ENCODE measurements around the gene COL11A2. TPM values are rescaled to one million over a fixed set of nuclear protein-coding genes. Genes with fewer than 3 reads are reported as not detected.
"Not testable (repeated sequence)": the region's sequence is repeated elsewhere in the genome, so short reads cannot be mapped to it uniquely, and the experiment has no call there.

COL11A2 gene
- polyA plus RNA-seq (ENCODE audit: low read depth in 6 of 6) = under 1 TPM in 2 of 6 donors, not detected in 4; 0.09 to 0.30 TPM

DNA sequence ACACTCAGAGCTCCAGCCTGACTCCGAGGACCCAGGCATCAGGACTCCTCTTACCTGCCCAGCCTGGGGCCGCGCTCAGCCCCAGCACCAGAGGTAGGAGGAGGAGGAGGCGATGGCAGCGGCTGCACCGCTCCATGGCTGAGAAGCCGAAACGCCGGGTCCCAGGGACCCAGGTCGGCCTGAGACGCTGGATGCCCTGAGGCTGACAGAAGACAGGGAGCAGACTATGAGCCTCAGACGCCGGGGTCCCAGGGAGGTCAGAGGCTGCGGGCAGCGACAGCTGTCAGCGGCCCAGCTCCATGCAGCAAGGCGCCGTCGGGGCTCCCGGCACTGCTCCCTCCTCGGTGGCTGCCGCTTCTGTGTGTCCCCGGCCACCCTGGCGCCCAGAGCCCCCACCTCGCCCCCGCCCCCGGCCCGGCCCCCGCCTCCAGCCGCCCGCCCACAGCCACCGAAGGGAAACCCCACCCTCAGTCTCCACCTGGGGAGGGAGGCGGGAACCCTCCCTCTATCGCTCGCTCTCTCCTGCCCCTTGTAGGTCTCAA lies at the start of gene COL11A2:
COL11A2 (minus strand) TSS at position 363 of the 542 bp plus-strand sequence; CDS start at position 136, 227 bp downstream.
- H3K4me1 Mint-ChIP-seq = peaks cover 35 to 37% (median 37%) of the 10 kb centered on the region in 3 donors
- H3K27me3 Mint-ChIP-seq = peaks cover 21 to 49% (median 46%) of the 10 kb centered on the region in 3 donors
- peaks cover 0 to 5% (median 0%) of the 10 kb centered on the region in 7 donors for H3K9me3 Mint-ChIP-seq
- peak within 1 kb of the TSS; percentile 78 to 96 (median 90) for H3K4me3 Mint-ChIP-seq
- ATAC-seq (ENCODE audit: low read depth in 2 of 2) (peak; percentile 66 to 71), DNase-seq (peak; percentile 34)
- peaks cover 0 to 24% of the 10 kb centered on the region in 2 donors for H3K36me3 Mint-ChIP-seq
- peak within 1 kb of the TSS in 4 of 6 donors; percentile 46 to 88 (median 72) for H3K27ac Mint-ChIP-seq

DNA sequence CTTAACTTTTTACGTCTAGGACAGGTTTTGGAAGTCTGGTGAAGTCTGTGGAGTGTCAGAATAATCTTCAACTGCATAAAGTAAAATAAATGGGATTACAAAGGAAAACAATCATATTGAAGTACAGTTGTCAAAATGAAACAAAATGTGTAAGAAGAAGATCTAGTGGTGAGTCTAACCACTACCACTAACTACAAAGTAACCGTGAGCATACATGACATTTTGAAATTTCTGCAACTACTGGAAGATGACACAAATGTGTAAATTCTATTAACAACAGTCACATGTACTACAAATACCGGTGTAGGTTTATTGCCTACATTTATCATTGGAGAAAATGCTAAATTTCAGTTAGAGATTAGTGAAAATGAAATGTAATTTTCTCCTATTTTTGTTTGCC lies 49.7 kb upstream of the COL11A2 start:
- ATAC-seq (ENCODE audit: low read depth in 2 of 2) (no peak), DNase-seq (no peak)
- Mint-ChIP-seq H3K27ac (no peak overlapping the region), H3K4me3 (no peak overlapping the region), H3K36me3 (no peaks in the 10 kb centered on the region), H3K4me1 (peaks cover 0 to 4% (median 0%) of the 10 kb centered on the region in 3 donors), H3K9me3 (no peaks in the 10 kb centered on the region), H3K27me3 (peaks cover 24 to 45% (median 26%) of the 10 kb centered on the region in 3 donors)

DNA sequence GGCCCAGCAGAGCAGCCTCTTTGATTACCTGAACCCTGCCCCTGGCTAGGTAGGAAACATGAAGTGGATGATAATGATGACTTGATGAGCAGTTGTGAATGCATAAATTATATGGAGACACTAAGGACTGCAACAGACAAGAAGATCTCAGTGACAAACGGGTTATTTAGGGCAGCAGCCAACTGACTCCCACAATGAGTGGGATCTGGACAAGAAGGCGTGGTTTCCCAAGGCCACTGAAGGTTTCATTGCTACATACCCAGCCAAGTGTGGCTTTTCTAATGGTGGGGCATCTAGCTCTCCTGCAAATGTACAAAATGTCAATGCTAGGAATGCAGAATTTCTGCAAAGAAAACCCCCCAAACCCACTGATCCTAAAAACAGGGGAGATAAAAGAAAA lies 45.5 kb upstream of the COL11A2 start:
- DNase-seq (no peak), ATAC-seq (ENCODE audit: low read depth in 2 of 2) (no peak)
- Mint-ChIP-seq H3K4me3 (no peak overlapping the region), H3K36me3 (no peaks in the 10 kb centered on the region), H3K4me1 (peaks cover 0 to 4% (median 0%) of the 10 kb centered on the region in 3 donors), H3K27me3 (peaks cover 40 to 71% (median 48%) of the 10 kb centered on the region in 3 donors), H3K27ac (no peak overlapping the region), H3K9me3 (no peaks in the 10 kb centered on the region)

DNA sequence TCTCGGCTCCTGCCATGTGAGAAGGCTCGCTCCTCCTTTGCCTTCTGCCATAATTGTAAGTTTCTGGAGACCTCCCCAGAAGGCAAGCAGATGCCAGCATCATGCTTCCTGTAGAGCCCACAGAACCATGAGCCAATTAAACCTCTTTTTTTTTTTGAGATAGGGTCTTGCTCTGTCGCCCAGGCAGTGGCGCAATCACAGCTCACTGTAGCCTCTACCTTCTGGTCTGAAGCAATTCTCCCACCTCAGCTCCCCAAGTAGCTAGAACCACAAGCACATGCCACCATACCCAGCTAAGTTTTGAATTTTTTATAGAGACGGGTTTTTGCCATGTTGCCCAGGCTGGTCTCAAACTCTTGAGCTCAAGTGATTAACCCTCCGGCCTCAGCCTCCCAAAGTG lies 44.6 kb upstream of the COL11A2 start:
- peaks cover 37 to 65% (median 48%) of the 10 kb centered on the region in 3 donors for H3K27me3 Mint-ChIP-seq
- H3K4me3 Mint-ChIP-seq = peak overlapping the region in 1 of 8 donors; percentile 15
- no peak overlapping the region for H3K27ac Mint-ChIP-seq
- H3K36me3 Mint-ChIP-seq = no peaks in the 10 kb centered on the region
- H3K4me1 Mint-ChIP-seq = peaks cover 0 to 4% (median 0%) of the 10 kb centered on the region in 3 donors
- no peak for DNase-seq
- no peaks in the 10 kb centered on the region for H3K9me3 Mint-ChIP-seq
- no peak for ATAC-seq (ENCODE audit: low read depth in 2 of 2)

DNA sequence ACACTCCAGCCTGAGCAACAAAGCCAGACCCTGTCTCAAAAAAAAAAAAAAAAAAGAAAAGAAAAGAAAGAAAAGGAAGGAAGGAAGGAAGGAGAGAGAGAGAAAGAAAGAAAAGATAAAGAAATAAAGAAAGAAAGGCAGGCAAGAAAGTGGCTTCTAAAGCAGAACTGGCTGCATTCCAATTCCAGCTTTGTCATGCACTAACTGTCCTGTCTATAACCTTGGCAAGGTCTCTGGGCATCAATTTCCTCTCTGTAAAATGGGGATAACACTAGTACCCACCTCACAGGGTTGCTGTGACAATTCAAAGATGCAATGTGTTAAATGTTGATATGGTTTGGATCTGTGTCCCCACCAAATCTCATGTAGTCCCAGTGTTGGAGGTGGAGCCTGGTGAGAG lies 44.1 kb upstream of the COL11A2 start:
- Mint-ChIP-seq H3K27ac (peak overlapping the region in 1 of 6 donors; percentile 57), H3K9me3 (no peaks in the 10 kb centered on the region), H3K36me3 (no peaks in the 10 kb centered on the region), H3K4me1 (peaks cover 0 to 4% (median 0%) of the 10 kb centered on the region in 3 donors), H3K27me3 (peaks cover 34 to 66% (median 53%) of the 10 kb centered on the region in 3 donors), H3K4me3 (no peak overlapping the region)
- ATAC-seq (ENCODE audit: low read depth in 2 of 2) (no peak), DNase-seq (no peak)

DNA sequence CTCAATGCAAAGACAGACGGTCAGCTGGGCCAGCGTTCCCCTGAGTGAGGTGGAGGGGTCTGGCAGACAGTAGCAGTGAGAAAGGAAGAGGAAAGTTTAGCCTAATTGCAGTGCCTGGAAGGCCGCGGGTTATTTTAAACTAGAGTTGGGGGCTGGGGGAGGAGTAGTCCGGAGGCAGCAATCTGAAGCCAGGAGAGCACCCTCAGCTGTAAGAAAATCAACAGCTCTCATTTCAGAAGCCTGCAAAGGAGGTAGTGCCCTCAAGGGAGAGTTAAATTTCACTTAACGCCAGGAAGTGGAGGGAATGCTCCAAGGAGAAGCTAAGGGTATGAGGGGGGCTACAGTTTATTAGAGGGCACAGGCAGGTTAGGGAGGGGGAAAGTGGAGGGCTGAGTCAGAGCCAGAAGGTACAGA lies 43.0 kb upstream of the COL11A2 start:
- Mint-ChIP-seq H3K27ac (no peak overlapping the region), H3K9me3 (no peaks in the 10 kb centered on the region), H3K36me3 (no peaks in the 10 kb centered on the region), H3K4me1 (no peaks in the 10 kb centered on the region), H3K4me3 (no peak overlapping the region), H3K27me3 (peaks cover 31 to 68% (median 50%) of the 10 kb centered on the region in 3 donors)
- ATAC-seq (ENCODE audit: low read depth in 2 of 2) = no peak
- DNase-seq = no peak

DNA sequence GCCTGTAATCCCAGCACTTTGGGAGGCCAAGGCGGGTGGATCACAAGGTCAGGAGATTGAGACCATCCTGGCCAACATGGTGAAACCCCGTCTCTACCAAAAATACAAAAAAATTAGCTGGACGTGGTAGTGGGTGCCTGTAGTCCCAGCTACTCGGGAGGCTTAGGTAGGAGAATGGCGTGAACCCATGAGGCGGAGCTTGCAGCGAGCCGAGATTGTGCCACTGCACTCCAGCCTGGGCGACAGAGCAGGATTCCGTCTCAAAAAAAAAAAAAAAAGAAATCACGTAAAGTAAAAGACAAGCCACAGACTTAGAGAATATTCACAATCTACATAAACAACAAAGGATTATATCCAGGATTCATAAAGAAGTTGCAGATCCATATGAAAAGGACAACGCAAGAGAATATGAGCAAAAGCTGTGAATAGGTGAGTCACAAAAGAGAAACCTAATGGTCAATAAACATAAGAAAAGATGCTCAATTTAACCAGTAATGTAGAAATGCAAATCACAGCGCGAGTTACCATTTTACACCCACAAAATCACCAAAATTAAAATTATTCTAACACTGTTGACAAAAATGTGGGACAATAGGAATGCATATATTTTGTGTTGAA lies 34.3 kb upstream of the COL11A2 start:
- not testable (repeated sequence) for H3K36me3 Mint-ChIP-seq; DNase-seq; ATAC-seq (ENCODE audit: low read depth in 2 of 2); H3K9me3 Mint-ChIP-seq; H3K4me3 Mint-ChIP-seq; H3K4me1 Mint-ChIP-seq
- H3K27ac Mint-ChIP-seq = peak overlapping the region in 1 of 6 donors; percentile 11
- H3K27me3 Mint-ChIP-seq = peaks cover 33 to 53% (median 34%) of the 10 kb centered on the region in 3 donors

DNA sequence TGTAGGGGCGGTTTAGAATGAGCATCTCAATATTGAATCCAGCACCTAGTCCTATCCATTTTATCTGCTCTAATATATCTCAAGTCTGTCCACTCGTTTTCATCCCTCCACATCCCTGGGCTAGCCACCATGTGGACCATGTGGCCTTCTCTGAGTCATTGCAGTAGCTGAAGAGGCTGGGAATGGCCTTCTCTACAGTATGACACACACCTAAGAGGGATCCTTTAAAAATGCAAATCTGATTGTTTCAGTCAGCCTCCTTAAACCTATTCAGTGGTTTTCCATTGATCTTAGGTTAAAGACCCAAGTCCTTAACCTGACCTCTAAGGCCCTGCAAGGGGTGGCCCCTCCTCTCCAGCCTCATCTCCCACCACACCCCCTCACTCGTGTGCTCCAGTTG lies 25.4 kb upstream of the COL11A2 start:
- Mint-ChIP-seq H3K27ac (no peak overlapping the region), H3K27me3 (peaks cover 11 to 81% (median 63%) of the 10 kb centered on the region in 3 donors), H3K4me1 (peaks cover 16 to 18% (median 17%) of the 10 kb centered on the region in 3 donors)

DNA sequence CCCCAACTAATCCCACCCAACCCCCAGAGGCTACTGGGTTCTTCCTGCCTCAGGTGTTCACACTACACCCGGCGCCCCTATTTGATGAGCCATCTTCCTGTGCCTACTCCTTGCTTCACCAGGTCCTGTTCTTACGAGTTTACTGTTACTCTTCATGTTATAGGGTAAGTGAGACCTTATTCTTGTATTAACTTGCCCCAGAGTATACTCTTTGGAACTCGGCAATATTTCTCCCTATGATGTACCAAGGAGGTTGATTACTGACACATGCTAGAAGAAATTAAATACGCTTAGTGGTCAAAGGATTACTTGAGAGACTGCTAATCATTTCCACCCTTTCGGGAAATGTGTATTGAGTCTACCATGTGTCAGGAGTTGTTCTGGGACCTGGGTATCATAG lies 25.0 kb upstream of the COL11A2 start:
- ATAC-seq (ENCODE audit: low read depth in 2 of 2) = no peak
- H3K27me3 Mint-ChIP-seq = peaks cover 15 to 81% (median 64%) of the 10 kb centered on the region in 3 donors
- peaks cover 0 to 4% of the 10 kb centered on the region in 2 donors for H3K36me3 Mint-ChIP-seq
- no peaks in the 10 kb centered on the region for H3K9me3 Mint-ChIP-seq
- peaks cover 19 to 23% (median 22%) of the 10 kb centered on the region in 3 donors for H3K4me1 Mint-ChIP-seq
- no peak overlapping the region for H3K4me3 Mint-ChIP-seq
- H3K27ac Mint-ChIP-seq = peak overlapping the region in 1 of 6 donors; percentile 34
- DNase-seq = no peak

More for the DNA sequence above, 25.4 kb upstream of the COL11A2 start:
- ATAC-seq (ENCODE audit: low read depth in 2 of 2) (no peak), DNase-seq (no peak)
- no peak overlapping the region for H3K4me3 Mint-ChIP-seq
- H3K9me3 Mint-ChIP-seq = no peaks in the 10 kb centered on the region
- H3K36me3 Mint-ChIP-seq = no peaks in the 10 kb centered on the region

GRCh38 chr6:33216117-33216649 lies 23.9 kb upstream of the COL11A2 start:
- H3K4me3 Mint-ChIP-seq = no peak overlapping the region
- H3K4me1 Mint-ChIP-seq = peaks cover 19 to 24% (median 23%) of the 10 kb centered on the region in 3 donors
- no peak overlapping the region for H3K27ac Mint-ChIP-seq
- peaks cover 0 to 10% of the 10 kb centered on the region in 2 donors for H3K36me3 Mint-ChIP-seq
- DNase-seq (no peak), ATAC-seq (ENCODE audit: low read depth in 2 of 2) (no peak)
- H3K27me3 Mint-ChIP-seq = peaks cover 10 to 77% (median 61%) of the 10 kb centered on the region in 3 donors
- no peaks in the 10 kb centered on the region for H3K9me3 Mint-ChIP-seq

- Mint-ChIP-seq H3K27me3 (peaks cover 10 to 76% (median 61%) of the 10 kb centered on the region in 3 donors), H3K27ac (peak overlapping the region in 1 of 6 donors; percentile 25), H3K9me3 (no peaks in the 10 kb centered on the region), H3K4me3 (peak overlapping the region in 2 of 8 donors; percentile 51 to 54), H3K4me1 (peaks cover 19 to 24% (median 24%) of the 10 kb centered on the region in 3 donors), H3K36me3 (peaks cover 3 to 10% of the 10 kb centered on the region in 2 donors)
- DNase-seq (no peak), ATAC-seq (ENCODE audit: low read depth in 2 of 2) (no peak)
Observed at GRCh38 chr6:33215271-33216116, 23.2 kb upstream of the COL11A2 start.

- Mint-ChIP-seq H3K36me3 (peaks cover 10% of the 10 kb centered on the region in 2 donors), H3K27ac (no peak overlapping the region), H3K27me3 (peaks cover 6 to 65% (median 54%) of the 10 kb centered on the region in 3 donors), H3K9me3 (no peaks in the 10 kb centered on the region), H3K4me1 (peaks cover 26 to 34% (median 34%) of the 10 kb centered on the region in 3 donors), H3K4me3 (peak overlapping the region; percentile 2 to 91 (median 76))
- peak; percentile 15 for ATAC-seq (ENCODE audit: low read depth in 2 of 2)
- DNase-seq = no peak
Observed at GRCh38 chr6:33213989-33214335, 21.7 kb upstream of the COL11A2 start.
